HCT116 (cell line): Measurements from ENCODE around the gene PRMT2. TPM values are rescaled to one million over a fixed set of nuclear protein-coding genes. Genes with fewer than 3 reads are reported as not detected.

ENCODE experiments used
- ATAC-seq: fragments of 200-7000 bp; cut with Tn5 transposase; 2 replicates; pipeline ENCODE4 v1.9.1; 2020; ENCODE audit warnings: mild to moderate bottlenecking, moderate library complexity
- BruUV-seq: library from RNA; stranded (reverse); fragments of 400-500 nt; replicated peaks from 2 replicates; lab custom pipeline; 2021; lab: Mats Ljungman, UMichigan
- CTCF ChIA-PET: fragments of 300-600 bp; sonication (Branson Sonifier 250); formaldehyde crosslinking; loops from one replicate; lab custom pipeline; 2021; ENCODE audit warnings: antibody characterized with exemption; lab: Charles Lee
- POLR2A ChIA-PET: fragments of 300-600, 350-600 bp; sonication (Branson Sonifier 250); formaldehyde crosslinking; loops from one replicate; lab custom pipeline; 2021; ENCODE audit warnings: antibody characterized with exemption; lab: Charles Lee
- RAD21 ChIA-PET, 2 experiments: fragments of 300-600 bp; sonication (Branson Sonifier 250); formaldehyde crosslinking; loops; one replicate each; lab custom pipeline; 2023; ENCODE audit warnings: low total read pairs in 2 of 2; ENCODE audit not compliant: uncharacterized antibody in 2 of 2, unreplicated experiment in 2 of 2, low non-redundant PET in 1 of 2; lab: Charles Lee
- DNase-seq: peaks from one replicate; pipeline ENCODE4 v3.0.0-alpha.2; 2010; ENCODE audit warnings: low read depth, low spot score
- H2AFZ ChIP-seq: fragments of 200-600 bp; shearing (Covaris generic), sonication (generic); 2 replicates; pipeline ENCODE4 v1.6.1; 2017; ENCODE audit warnings: low read depth, mixed run types, mixed read lengths, antibody characterized with exemption, low read length; ENCODE audit not compliant: poor library complexity, severe bottlenecking
- H3K27ac ChIP-seq: 2 replicates; pipeline ENCODE4 v1.5.1; 2012; ENCODE audit warnings: low read depth, low read length
- H3K27me3 ChIP-seq: fragments of 200-600 bp; sonication (generic); 2 replicates; pipeline ENCODE4 v1.6.1; 2016; ENCODE audit warnings: mixed run types, low read length, mixed read lengths; ENCODE audit not compliant: insufficient read depth
- H3K36me3 ChIP-seq, 2 experiments: fragments of 200-500 bp in 1 of 2; fragments of 200-600 bp in 1 of 2; sonication (Bioruptor generic) in 1 of 2; sonication (generic) in 1 of 2; 2 replicates each; pipeline versions ENCODE4 v1.5.1 to v1.6.1; 2014 to 2016; ENCODE audit warnings: low read length in 2 of 2, inconsistent platforms in 1 of 2, mixed read lengths in 1 of 2, mixed run types in 1 of 2; ENCODE audit not compliant: insufficient read depth in 2 of 2, control insufficient read depth in 1 of 2
- H3K4me1 ChIP-seq, 2 experiments: fragments of 200-600 bp in 1 of 2; sonication (generic) in 1 of 2; 2 replicates each; pipeline versions ENCODE4 v1.5.1 to v1.6.1; 2012 to 2017; ENCODE audit warnings: low read length in 2 of 2, inconsistent platforms in 1 of 2, mild to moderate bottlenecking in 1 of 2, mixed read lengths in 1 of 2, mixed run types in 1 of 2, moderate library complexity in 1 of 2; ENCODE audit not compliant: insufficient read depth in 2 of 2, control insufficient read depth in 1 of 2
- H3K4me2 ChIP-seq: fragments of 200-600 bp; sonication (generic); 2 replicates; pipeline ENCODE4 v1.6.1; 2017; ENCODE audit warnings: mixed run types, low read length, mixed read lengths
- H3K4me3 ChIP-seq, 2 experiments: fragments of 200-600 bp in 1 of 2; sonication (generic) in 1 of 2; replicated peaks in 1 of 2; 2 replicates each; pipeline ENCODE4 v1.5.1; 2011 to 2016; ENCODE audit warnings: low read length in 2 of 2, control low read depth in 1 of 2, low read depth in 1 of 2, mild to moderate bottlenecking in 1 of 2, mixed read lengths in 1 of 2, mixed run types in 1 of 2
- H3K79me2 ChIP-seq: fragments of 200-600 bp; sonication (generic); 2 replicates; pipeline ENCODE4 v1.6.1; 2017; ENCODE audit warnings: mild to moderate bottlenecking, mixed run types, low read length, moderate library complexity, mixed read lengths; ENCODE audit not compliant: insufficient read depth
- H3K9ac ChIP-seq: fragments of 200-600 bp; sonication (generic); 2 replicates; pipeline ENCODE4 v1.6.1; 2016; ENCODE audit warnings: low read length, mixed read lengths
- H3K9me2 ChIP-seq: fragments of 200-600 bp; sonication (generic), shearing (Covaris generic); 2 replicates; pipeline ENCODE4 v1.6.1; 2017; ENCODE audit warnings: mixed run types, mild to moderate bottlenecking, moderate library complexity; ENCODE audit not compliant: insufficient read depth
- H3K9me3 ChIP-seq, 2 experiments: fragments of 200-500 bp in 1 of 2; fragments of 200-600 bp in 1 of 2; sonication (Bioruptor generic) in 1 of 2; sonication (generic) in 1 of 2; 2 replicates each; pipeline ENCODE4 v1.6.1; 2014 to 2017; ENCODE audit warnings: low read length in 2 of 2, mixed read lengths in 2 of 2, inconsistent platforms in 1 of 2, low read depth in 1 of 2, mild to moderate bottlenecking in 1 of 2, mixed run types in 1 of 2, moderate library complexity in 1 of 2; ENCODE audit not compliant: control insufficient read depth in 1 of 2, insufficient read depth in 1 of 2
- H4K20me1 ChIP-seq: fragments of 200-600 bp; sonication (generic), shearing (Covaris generic); 2 replicates; pipeline ENCODE4 v1.6.1; 2017; ENCODE audit warnings: mixed run types, mild to moderate bottlenecking, moderate library complexity; ENCODE audit not compliant: insufficient read depth
- EZH2 ChIP-seq: fragments of 200-600 bp; sonication (generic); IDR thresholded peaks from 2 replicates; pipeline ENCODE4 v1.6.1; 2017; ENCODE audit warnings: antibody characterized with exemption, mixed run types
- FOSL1 ChIP-seq: IDR thresholded peaks from 2 replicates; pipeline ENCODE4 v1.6.1; 2012; ENCODE audit warnings: low read depth
- JUND ChIP-seq: IDR thresholded peaks from 2 replicates; pipeline ENCODE4 v1.6.1; 2012
- SP1 ChIP-seq: IDR thresholded peaks from 2 replicates; pipeline ENCODE4 v1.6.1; 2012; ENCODE audit warnings: low read depth
- SRF ChIP-seq: IDR thresholded peaks from 2 replicates; pipeline ENCODE4 v1.6.1; 2012; ENCODE audit warnings: low read depth
- intact Hi-C: fragments of 100-400 bp; cut with micrococcal nuclease; formaldehyde crosslinking; loops from 2 replicates; pipeline ENCODE4 v1.10.0; 2022
- total RNA-seq: library from RNA; stranded (reverse); gene quantifications from one replicate; pipeline ENCODE4 v1.2.1, GENCODE V29; 2021; ENCODE audit not compliant: unreplicated experiment
- TF ChIP-seq, protein P1 (sequence below): IDR thresholded peaks from 2 replicates; pipeline ENCODE4 v1.6.1; 2011; ENCODE audit warnings: mild to moderate bottlenecking, low read length, moderate library complexity; ENCODE audit not compliant: insufficient replicate concordance; ENCODE audit errors: extremely low read depth

Gene PRMT2
- total RNA-seq, 1 experiment from 2014 or later, result 59.1 TPM

DNA sequence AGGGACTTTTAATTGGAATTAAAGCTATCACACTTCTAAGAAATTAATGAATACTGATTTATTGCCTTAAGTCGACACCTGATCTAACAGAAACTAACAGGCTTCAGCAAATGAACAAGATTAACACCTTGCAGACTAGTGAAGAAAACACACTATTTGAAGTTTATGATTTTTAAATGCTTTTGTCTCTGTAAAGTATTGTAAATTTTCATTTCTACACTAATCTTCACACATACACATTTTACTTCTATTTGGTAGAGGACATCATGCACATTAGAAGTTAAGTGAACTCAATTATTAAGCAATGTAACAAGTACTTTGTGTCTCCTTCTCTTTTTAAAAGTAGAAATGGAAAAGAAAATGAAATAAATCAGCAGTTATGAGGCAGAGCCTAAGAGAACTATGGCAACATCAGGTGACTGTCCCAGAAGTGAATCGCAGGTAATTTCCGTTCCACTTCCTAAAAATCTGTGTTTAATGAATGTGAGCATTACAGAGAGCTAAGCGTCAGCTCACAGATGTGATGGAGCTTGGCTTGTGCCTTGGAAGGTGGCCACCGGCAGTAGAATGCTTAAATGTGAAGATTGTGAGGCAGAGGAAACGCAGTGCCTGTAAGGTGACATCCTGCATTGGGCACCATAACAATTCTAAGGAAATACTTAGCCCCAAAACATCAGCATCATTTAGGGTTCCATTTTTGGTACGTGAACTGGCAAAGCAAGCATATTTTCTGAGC, 1.2 kb downstream of the PRMT2 start:
- H4K20me1 ChIP-seq, result no peaks in the 10 kb centered on the region
- peaks cover 7 to 26% of the 10 kb centered on the region in 2 experiments; a peak in 3 of 4 replicates for H3K4me1 ChIP-seq
- H3K4me2 ChIP-seq, result peak overlapping the region; percentile 93
- TSS peak; percentile 47 for BruUV-seq
- H3K79me2 ChIP-seq, result peaks cover 36% of the 10 kb centered on the region
- peak overlapping the region; percentile 75 to 88 for H3K4me3 ChIP-seq
- DNase-seq, result no peak
- H3K36me3 ChIP-seq, result no peaks in the 10 kb centered on the region
- RAD21 ChIA-PET, result no interaction called here
- intact Hi-C loops, result no loop called here
- no peaks in the 10 kb centered on the region for H3K9me3 ChIP-seq
- ATAC-seq, result no peak
- no peaks in the 10 kb centered on the region for H3K9me2 ChIP-seq
- CTCF ChIA-PET, result interaction anchor here (0.6 to 1.1 kb wide), 2 partner anchors 33 to 663 kb away, joined by 3 read pairs; no protein-coding TSS in a partner anchor
- no peaks in the 10 kb centered on the region for H3K27me3 ChIP-seq
- no peak overlapping the region for H2AFZ ChIP-seq
- TF ChIP-seq, protein P1, sequence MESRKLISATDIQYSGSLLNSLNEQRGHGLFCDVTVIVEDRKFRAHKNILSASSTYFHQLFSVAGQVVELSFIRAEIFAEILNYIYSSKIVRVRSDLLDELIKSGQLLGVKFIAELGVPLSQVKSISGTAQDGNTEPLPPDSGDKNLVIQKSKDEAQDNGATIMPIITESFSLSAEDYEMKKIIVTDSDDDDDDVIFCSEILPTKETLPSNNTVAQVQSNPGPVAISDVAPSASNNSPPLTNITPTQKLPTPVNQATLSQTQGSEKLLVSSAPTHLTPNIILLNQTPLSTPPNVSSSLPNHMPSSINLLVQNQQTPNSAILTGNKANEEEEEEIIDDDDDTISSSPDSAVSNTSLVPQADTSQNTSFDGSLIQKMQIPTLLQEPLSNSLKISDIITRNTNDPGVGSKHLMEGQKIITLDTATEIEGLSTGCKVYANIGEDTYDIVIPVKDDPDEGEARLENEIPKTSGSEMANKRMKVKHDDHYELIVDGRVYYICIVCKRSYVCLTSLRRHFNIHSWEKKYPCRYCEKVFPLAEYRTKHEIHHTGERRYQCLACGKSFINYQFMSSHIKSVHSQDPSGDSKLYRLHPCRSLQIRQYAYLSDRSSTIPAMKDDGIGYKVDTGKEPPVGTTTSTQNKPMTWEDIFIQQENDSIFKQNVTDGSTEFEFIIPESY, result no peak
- TF ChIP-seq EZH2 (no peak), JUND (no peak), FOSL1 (no peak), SRF (no peak), SP1 (no peak)
- peak overlapping the region; percentile 99; the same call in 1 of the 2 replicates for H3K27ac ChIP-seq
- POLR2A ChIA-PET, result no interaction called here
- H3K9ac ChIP-seq, result peak overlapping the region; percentile 74
